ENCODE measurements around the gene ARHGAP45. TPM values are rescaled to one million over a fixed set of nuclear protein-coding genes. Genes with fewer than 3 reads are reported as not detected.

ARHGAP45 gene
- total and polyA plus RNA-seq, 2 experiments from 2014 or later, result 24.7 to 71.8 TPM

DNA sequence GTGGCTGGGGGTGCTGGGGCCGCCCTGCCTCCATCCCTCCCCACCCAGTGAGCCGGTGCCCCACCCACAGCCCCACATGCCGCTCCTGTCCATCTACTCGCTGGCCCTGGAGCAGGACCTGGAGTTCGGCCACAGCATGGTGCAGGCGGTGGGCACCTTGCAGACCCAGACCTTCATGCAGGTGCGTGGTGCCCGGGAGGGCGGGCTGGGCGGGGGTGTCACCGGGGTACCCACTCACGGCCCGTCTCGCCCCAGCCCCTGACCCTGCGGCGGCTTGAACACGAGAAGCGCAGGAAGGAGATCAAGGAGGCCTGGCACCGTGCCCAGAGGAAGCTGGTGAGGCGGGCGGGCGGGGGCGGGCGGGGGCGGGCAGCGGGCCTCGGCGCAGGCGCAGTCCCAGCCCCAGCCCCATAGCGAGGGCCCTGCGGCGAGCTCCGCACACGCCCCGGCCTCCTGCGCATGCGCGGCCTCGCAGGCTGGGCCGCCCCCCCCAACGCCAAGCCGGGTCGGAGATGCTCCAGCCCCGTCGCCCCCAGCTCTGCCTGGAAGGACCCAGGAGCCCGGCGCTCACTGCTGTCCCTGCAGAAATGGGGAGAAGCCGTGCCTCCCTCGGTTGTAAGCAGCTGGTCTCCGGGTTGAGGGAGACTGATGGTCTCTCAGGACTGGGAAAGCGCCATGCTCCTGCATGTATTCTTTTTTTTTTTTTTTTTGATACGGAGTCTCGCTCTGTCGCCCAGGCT, 7.7 kb downstream of the ARHGAP45 start:
- peaks cover 22% of the 10 kb centered on the region for H3F3A ChIP-seq (replicated peaks; ENCODE audit: low read depth)
- H3K4me2 ChIP-seq, result no peak overlapping the region
- peaks cover 27% of the 10 kb centered on the region for H3K36me3 Mint-ChIP-seq (ENCODE audit: low read depth)
- DNase-seq (ENCODE audit: low spot score) (no peak), ATAC-seq (no peak)
- no peaks in the 10 kb centered on the region for H3K9me3 Mint-ChIP-seq
- H3K4me3 ChIP-seq, result no peak overlapping the region
- no peaks in the 10 kb centered on the region for H3K9me2 ChIP-seq (ENCODE audit: insufficient read depth)
- no peak overlapping the region for H3K27ac Mint-ChIP-seq
- H3K27ac ChIP-seq (ENCODE audit: low read depth), result no peak overlapping the region
- H3K4me1 Mint-ChIP-seq, result peaks cover 5% of the 10 kb centered on the region; the same call in 1 of the 3 replicates
- H3K4me1 ChIP-seq (ENCODE audit: insufficient read depth), result no peaks in the 10 kb centered on the region
- H3K36me3 ChIP-seq (ENCODE audit: insufficient read depth), result peaks cover 4% of the 10 kb centered on the region; the same call in 1 of the 2 replicates
- 0 out of 2 replicates have a peak, but pooled peaks cover 3% of the 10 kb centered on the region for H4K20me1 ChIP-seq (replicated peaks; ENCODE audit: insufficient read depth)
- no peak for TF ChIP-seq EZH2 (IDR thresholded peaks at IDR 0.05; ENCODE audit: low read depth, unreplicated experiment)
- no peak for TF ChIP-seq POLR2AphosphoS5 (IDR thresholded peaks at IDR 0.05; ENCODE audit: low read depth)
- TF ChIP-seq CREB1 (CRISPR knock-in tag; IDR thresholded peaks at IDR 0.05; ENCODE audit: low read depth), result no peak
- TF ChIP-seq ZNF114 (CRISPR knock-in tag; IDR thresholded peaks at IDR 0.05), result no peak
- TF ChIP-seq EZH2phosphoT487 (IDR thresholded peaks at IDR 0.05; ENCODE audit: unreplicated experiment), result no peak
- TF ChIP-seq, protein P1, sequence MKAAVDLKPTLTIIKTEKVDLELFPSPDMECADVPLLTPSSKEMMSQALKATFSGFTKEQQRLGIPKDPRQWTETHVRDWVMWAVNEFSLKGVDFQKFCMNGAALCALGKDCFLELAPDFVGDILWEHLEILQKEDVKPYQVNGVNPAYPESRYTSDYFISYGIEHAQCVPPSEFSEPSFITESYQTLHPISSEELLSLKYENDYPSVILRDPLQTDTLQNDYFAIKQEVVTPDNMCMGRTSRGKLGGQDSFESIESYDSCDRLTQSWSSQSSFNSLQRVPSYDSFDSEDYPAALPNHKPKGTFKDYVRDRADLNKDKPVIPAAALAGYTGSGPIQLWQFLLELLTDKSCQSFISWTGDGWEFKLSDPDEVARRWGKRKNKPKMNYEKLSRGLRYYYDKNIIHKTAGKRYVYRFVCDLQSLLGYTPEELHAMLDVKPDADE (IDR thresholded peaks at IDR 0.05), result no peak
- no peak for TF ChIP-seq ZNF462 (CRISPR knock-in tag; IDR thresholded peaks at IDR 0.05)
- TF ChIP-seq, protein P2, sequence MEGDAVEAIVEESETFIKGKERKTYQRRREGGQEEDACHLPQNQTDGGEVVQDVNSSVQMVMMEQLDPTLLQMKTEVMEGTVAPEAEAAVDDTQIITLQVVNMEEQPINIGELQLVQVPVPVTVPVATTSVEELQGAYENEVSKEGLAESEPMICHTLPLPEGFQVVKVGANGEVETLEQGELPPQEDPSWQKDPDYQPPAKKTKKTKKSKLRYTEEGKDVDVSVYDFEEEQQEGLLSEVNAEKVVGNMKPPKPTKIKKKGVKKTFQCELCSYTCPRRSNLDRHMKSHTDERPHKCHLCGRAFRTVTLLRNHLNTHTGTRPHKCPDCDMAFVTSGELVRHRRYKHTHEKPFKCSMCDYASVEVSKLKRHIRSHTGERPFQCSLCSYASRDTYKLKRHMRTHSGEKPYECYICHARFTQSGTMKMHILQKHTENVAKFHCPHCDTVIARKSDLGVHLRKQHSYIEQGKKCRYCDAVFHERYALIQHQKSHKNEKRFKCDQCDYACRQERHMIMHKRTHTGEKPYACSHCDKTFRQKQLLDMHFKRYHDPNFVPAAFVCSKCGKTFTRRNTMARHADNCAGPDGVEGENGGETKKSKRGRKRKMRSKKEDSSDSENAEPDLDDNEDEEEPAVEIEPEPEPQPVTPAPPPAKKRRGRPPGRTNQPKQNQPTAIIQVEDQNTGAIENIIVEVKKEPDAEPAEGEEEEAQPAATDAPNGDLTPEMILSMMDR (conservative IDR thresholded peaks at IDR 0.05; ENCODE audit: low read depth in 2 of 2), result no peak
- TF ChIP-seq, protein P3, sequence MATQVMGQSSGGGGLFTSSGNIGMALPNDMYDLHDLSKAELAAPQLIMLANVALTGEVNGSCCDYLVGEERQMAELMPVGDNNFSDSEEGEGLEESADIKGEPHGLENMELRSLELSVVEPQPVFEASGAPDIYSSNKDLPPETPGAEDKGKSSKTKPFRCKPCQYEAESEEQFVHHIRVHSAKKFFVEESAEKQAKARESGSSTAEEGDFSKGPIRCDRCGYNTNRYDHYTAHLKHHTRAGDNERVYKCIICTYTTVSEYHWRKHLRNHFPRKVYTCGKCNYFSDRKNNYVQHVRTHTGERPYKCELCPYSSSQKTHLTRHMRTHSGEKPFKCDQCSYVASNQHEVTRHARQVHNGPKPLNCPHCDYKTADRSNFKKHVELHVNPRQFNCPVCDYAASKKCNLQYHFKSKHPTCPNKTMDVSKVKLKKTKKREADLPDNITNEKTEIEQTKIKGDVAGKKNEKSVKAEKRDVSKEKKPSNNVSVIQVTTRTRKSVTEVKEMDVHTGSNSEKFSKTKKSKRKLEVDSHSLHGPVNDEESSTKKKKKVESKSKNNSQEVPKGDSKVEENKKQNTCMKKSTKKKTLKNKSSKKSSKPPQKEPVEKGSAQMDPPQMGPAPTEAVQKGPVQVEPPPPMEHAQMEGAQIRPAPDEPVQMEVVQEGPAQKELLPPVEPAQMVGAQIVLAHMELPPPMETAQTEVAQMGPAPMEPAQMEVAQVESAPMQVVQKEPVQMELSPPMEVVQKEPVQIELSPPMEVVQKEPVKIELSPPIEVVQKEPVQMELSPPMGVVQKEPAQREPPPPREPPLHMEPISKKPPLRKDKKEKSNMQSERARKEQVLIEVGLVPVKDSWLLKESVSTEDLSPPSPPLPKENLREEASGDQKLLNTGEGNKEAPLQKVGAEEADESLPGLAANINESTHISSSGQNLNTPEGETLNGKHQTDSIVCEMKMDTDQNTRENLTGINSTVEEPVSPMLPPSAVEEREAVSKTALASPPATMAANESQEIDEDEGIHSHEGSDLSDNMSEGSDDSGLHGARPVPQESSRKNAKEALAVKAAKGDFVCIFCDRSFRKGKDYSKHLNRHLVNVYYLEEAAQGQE (IDR thresholded peaks at IDR 0.05; ENCODE audit: unreplicated experiment), result no peak
- TF ChIP-seq JUNB (IDR thresholded peaks at IDR 0.05; ENCODE audit: unreplicated experiment), result no peak
- TF ChIP-seq NANOG (IDR thresholded peaks at IDR 0.05; ENCODE audit: borderline replicate concordance), result no peak
- no peak for TF ChIP-seq STAT1 (IDR thresholded peaks at IDR 0.05; ENCODE audit: unreplicated experiment)
- no peak for TF ChIP-seq ZNF331 (CRISPR knock-in tag; IDR thresholded peaks at IDR 0.05; ENCODE audit: low read depth)
- H3K79me2 ChIP-seq (replicated peaks; ENCODE audit: insufficient read depth), result 0 out of 2 replicates have a peak, but pooled peaks cover 4% of the 10 kb centered on the region
- peaks cover 10% of the 10 kb centered on the region for H3K27me3 Mint-ChIP-seq (ENCODE audit: insufficient read depth, low read depth, poor library complexity)
- 0 out of 2 replicates have a peak, but pooled peaks cover 5% of the 10 kb centered on the region for H3K27me3 ChIP-seq (ENCODE audit: insufficient read depth)
- no peak overlapping the region for H2AFZ ChIP-seq
- no peak overlapping the region for H3K4me3 Mint-ChIP-seq
